ENCODE measurements around the gene VGLL4. TPM values are rescaled to one million over a fixed set of nuclear protein-coding genes. Genes with fewer than 3 reads are reported as not detected.

The VGLL4 gene
- total RNA-seq, 1 donor from 2014 or later, result 120 TPM

DNA sequence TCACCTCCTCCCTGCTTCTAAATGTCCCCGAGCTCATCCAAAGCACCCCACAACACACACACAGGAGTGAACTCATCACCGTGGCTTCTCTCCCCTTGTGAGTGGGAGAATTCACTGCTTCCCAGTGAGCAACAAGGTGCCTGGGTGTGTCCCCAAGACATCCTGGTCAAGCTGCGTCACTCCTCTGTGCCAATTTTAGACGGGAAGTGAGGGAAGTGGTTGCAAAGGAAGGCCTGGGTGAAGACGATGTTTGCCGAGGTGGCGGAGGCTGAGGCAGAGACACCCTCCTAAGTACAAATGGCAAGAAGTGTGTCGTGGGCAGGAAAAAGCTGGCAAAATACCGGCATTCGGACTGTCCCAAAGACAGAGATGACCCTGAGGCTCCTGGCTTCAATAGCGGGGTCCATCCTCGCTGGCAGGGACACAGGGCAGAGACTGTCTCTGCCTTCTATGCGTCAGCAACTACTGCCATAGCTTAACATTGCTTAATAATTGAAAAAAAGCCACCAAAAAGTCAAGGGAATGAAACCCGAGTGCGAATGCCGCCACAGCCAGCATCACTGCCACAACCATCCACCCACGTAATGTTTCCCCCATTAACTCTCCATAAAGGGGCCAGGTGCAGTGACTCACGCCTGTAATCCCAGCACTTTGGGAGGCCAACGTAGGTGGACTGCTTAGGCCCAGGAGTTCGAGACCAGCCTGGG is 72.8 kb downstream of the VGLL4 start:
- DNase-seq (ENCODE audit: low spot score), result no peak
- H3K9me3 Mint-ChIP-seq (ENCODE audit: unreplicated experiment), result no peaks in the 10 kb centered on the region
- H3K27ac Mint-ChIP-seq (ENCODE audit: unreplicated experiment), result peak overlapping the region; percentile 48
- TF ChIP-seq, protein P1, sequence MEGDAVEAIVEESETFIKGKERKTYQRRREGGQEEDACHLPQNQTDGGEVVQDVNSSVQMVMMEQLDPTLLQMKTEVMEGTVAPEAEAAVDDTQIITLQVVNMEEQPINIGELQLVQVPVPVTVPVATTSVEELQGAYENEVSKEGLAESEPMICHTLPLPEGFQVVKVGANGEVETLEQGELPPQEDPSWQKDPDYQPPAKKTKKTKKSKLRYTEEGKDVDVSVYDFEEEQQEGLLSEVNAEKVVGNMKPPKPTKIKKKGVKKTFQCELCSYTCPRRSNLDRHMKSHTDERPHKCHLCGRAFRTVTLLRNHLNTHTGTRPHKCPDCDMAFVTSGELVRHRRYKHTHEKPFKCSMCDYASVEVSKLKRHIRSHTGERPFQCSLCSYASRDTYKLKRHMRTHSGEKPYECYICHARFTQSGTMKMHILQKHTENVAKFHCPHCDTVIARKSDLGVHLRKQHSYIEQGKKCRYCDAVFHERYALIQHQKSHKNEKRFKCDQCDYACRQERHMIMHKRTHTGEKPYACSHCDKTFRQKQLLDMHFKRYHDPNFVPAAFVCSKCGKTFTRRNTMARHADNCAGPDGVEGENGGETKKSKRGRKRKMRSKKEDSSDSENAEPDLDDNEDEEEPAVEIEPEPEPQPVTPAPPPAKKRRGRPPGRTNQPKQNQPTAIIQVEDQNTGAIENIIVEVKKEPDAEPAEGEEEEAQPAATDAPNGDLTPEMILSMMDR (IDR thresholded peaks at IDR 0.05; ENCODE audit: unreplicated experiment), result no peak
- peaks cover 28% of the 10 kb centered on the region for H3K27me3 Mint-ChIP-seq (ENCODE audit: unreplicated experiment)
- H3K36me3 Mint-ChIP-seq (ENCODE audit: low read depth, unreplicated experiment), result peaks cover 42% of the 10 kb centered on the region
- H3K4me3 Mint-ChIP-seq (ENCODE audit: unreplicated experiment), result peak overlapping the region; percentile 49
- peaks cover 17% of the 10 kb centered on the region for H3K4me1 Mint-ChIP-seq (ENCODE audit: unreplicated experiment)

DNA sequence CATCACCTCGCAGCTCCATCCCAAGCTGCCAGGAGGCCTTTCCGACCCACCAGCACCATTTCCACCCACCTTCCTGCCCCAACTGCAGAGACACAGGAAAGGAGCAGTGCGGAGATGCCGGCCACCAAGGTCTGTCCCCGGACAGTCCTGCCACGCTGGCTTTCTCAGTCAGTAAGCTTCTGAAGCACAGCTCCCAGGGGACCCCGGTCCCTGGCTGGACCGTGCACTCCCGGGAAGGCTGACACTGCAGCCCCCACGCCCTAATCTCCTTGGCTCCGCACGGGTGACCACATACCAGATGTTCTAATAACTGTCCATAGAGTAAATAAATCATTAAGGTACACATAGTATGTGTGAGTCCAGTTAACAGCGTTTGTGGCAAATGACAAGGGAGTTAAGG is 73.5 kb downstream of the VGLL4 start:
- Mint-ChIP-seq H3K9me3 (ENCODE audit: unreplicated experiment) (no peaks in the 10 kb centered on the region), H3K27me3 (ENCODE audit: unreplicated experiment) (peaks cover 29% of the 10 kb centered on the region), H3K4me1 (ENCODE audit: unreplicated experiment) (peaks cover 17% of the 10 kb centered on the region), H3K36me3 (ENCODE audit: low read depth, unreplicated experiment) (peaks cover 47% of the 10 kb centered on the region), H3K27ac (ENCODE audit: unreplicated experiment) (peak overlapping the region; percentile 48), H3K4me3 (ENCODE audit: unreplicated experiment) (peak overlapping the region; percentile 49)
- TF ChIP-seq, protein P1 (IDR thresholded peaks at IDR 0.05; ENCODE audit: unreplicated experiment), result no peak
- DNase-seq (ENCODE audit: low spot score), result no peak

DNA sequence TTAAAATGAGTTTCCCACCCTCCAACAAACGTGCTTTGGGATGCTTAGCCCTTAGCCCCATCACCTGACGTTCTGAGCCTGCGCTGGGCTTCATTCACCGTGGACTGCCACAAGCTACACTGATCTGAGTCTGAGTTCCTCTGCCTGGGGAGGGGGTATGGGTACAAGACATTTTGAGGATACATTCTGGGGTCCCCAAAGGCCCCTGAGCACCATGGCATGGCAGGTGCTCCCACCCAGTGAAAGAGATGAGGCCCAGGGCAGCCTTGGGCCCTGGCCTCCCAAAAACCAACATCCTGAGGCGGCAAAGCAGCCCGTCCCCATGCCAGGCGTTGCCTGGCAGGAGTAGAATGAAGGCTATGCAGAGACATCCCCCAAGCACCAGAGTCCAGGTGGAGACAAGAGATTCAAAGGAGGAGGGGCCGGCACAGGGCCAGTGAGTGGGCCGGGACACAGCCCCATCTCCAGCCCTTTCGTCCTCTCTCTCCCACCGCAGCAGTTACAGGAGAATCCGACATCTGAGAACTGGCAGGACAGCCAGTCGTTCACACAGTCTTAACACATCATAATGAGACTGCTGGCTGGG is 74.5 kb downstream of the VGLL4 start:
- Mint-ChIP-seq H3K4me1 (ENCODE audit: unreplicated experiment) (peaks cover 17% of the 10 kb centered on the region), H3K27ac (ENCODE audit: unreplicated experiment) (no peak overlapping the region), H3K27me3 (ENCODE audit: unreplicated experiment) (peaks cover 26% of the 10 kb centered on the region), H3K36me3 (ENCODE audit: low read depth, unreplicated experiment) (peaks cover 41% of the 10 kb centered on the region), H3K4me3 (ENCODE audit: unreplicated experiment) (peak overlapping the region; percentile 21), H3K9me3 (ENCODE audit: unreplicated experiment) (no peaks in the 10 kb centered on the region)
- TF ChIP-seq, protein P1 (IDR thresholded peaks at IDR 0.05; ENCODE audit: unreplicated experiment), result no peak
- DNase-seq (ENCODE audit: low spot score), result no peak

DNA sequence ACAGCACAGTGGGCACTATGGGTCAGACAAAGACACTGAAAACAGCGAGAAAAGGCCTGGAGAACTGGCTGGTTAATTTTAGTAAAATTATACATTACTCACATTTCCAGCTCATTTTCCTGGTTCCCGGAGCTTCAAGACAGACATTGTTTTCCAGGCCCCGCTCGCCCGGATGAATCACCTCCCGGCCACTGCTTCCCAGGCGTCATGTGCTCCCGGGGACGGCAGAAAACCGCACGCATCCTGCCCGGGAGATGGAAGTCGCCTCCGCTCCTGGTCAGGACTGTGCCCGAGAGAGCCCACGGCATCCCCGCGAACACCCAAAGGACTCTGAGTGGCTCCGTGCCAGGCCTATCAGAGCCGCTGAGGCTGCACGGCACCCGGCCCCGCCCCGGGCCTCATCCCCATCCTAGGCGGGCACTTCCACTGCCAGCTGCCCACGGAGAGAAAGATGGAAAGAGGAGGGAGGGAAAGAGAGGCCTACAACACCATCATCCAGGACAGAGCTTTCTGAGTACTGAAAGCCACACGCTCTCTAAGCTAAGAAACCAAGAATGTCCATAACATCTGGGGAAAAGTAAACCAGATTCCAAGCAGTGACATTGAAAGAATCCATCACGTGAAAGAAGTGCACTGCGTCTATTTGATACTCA is 75.1 kb downstream of the VGLL4 start:
- Mint-ChIP-seq H3K27me3 (ENCODE audit: unreplicated experiment) (peaks cover 30% of the 10 kb centered on the region), H3K4me1 (ENCODE audit: unreplicated experiment) (peaks cover 20% of the 10 kb centered on the region), H3K9me3 (ENCODE audit: unreplicated experiment) (no peaks in the 10 kb centered on the region), H3K27ac (ENCODE audit: unreplicated experiment) (no peak overlapping the region), H3K4me3 (ENCODE audit: unreplicated experiment) (no peak overlapping the region), H3K36me3 (ENCODE audit: low read depth, unreplicated experiment) (peaks cover 43% of the 10 kb centered on the region)
- TF ChIP-seq, protein P1 (IDR thresholded peaks at IDR 0.05; ENCODE audit: unreplicated experiment), result no peak
- no peak for DNase-seq (ENCODE audit: low spot score)

Measured in endothelial cell (in vitro differentiated cells).